ENCODE measurements around the gene B3GNT7. TPM values are rescaled to one million over a fixed set of nuclear protein-coding genes. Genes with fewer than 3 reads are reported as not detected.

B3GNT7 gene
- total and polyA plus RNA-seq, 2 experiments from 2014 or later: 44.2 to 89.4 TPM

DNA sequence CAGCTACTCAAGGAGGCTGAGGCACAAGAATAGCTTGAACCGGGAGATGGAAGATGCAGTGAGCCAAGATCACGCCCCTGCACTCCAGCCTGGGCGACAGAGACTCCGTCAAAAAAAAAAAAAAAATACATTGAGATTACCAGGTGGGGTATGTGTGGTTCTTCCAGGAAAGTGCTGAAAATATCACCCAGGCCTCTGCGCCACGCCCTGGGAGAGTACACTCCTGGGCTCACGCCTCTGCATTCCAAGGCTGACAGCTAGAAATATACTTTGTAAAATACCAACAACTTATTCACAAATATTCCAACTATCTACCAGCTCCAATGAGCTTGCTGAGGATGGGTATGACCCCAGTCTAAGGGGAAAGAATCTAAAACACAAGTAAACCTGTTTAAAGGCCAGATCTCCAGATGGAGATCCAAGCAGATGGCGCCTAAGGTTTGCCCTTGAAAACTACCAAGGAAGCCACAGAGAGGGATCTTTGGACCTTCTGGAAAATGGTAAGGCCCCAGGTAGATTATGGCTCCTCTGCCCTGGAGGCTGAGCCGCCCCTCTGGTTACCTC is 21.6 kb upstream of the B3GNT7 start (continued):
- TF ChIP-seq ZNF462 (CRISPR knock-in tag; IDR thresholded peaks at IDR 0.05): no peak

GRCh38 chr2:231374771-231375170 is 20.7 kb upstream of the B3GNT7 start:
- Histone ChIP-seq H3K79me2 (replicated peaks; ENCODE audit: insufficient read depth) (no peaks in the 10 kb centered on the region), H3K4me2 (peak overlapping the region; percentile 67), H3F3A (replicated peaks; ENCODE audit: low read depth) (peaks cover 39% of the 10 kb centered on the region), H3K9me2 (ENCODE audit: insufficient read depth) (no peaks in the 10 kb centered on the region), H3K27ac (ENCODE audit: low read depth) (peak overlapping the region; percentile 93; the same call in 1 of the 2 replicates), H2AFZ (no peak overlapping the region), H4K20me1 (replicated peaks; ENCODE audit: insufficient read depth) (no peaks in the 10 kb centered on the region), H3K4me3 (no peak overlapping the region), H3K4me1 (ENCODE audit: insufficient read depth) (peaks cover 56% of the 10 kb centered on the region), H3K27me3 (ENCODE audit: insufficient read depth) (no peaks in the 10 kb centered on the region), H3K36me3 (ENCODE audit: insufficient read depth) (no peaks in the 10 kb centered on the region)
- Mint-ChIP-seq H3K9me3 (no peaks in the 10 kb centered on the region; the same call in 2 of the 3 replicates), H3K27me3 (ENCODE audit: insufficient read depth, low read depth, poor library complexity) (peaks cover 24% of the 10 kb centered on the region), H3K36me3 (ENCODE audit: low read depth) (peaks cover 15% of the 10 kb centered on the region; the same call in 2 of the 3 replicates), H3K4me1 (peaks cover 61% of the 10 kb centered on the region), H3K4me3 (no peak overlapping the region; the same call in 2 of the 3 replicates), H3K27ac (peak overlapping the region; percentile 90)
- DNase-seq (ENCODE audit: low spot score) (no peak), ATAC-seq (no peak)
- TF ChIP-seq, protein P1, sequence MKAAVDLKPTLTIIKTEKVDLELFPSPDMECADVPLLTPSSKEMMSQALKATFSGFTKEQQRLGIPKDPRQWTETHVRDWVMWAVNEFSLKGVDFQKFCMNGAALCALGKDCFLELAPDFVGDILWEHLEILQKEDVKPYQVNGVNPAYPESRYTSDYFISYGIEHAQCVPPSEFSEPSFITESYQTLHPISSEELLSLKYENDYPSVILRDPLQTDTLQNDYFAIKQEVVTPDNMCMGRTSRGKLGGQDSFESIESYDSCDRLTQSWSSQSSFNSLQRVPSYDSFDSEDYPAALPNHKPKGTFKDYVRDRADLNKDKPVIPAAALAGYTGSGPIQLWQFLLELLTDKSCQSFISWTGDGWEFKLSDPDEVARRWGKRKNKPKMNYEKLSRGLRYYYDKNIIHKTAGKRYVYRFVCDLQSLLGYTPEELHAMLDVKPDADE (IDR thresholded peaks at IDR 0.05): no peak
- TF ChIP-seq ZNF114 (CRISPR knock-in tag; IDR thresholded peaks at IDR 0.05) (no peak), REST (IDR thresholded peaks at IDR 0.05; ENCODE audit: unreplicated experiment) (no peak), POLR2AphosphoS5 (IDR thresholded peaks at IDR 0.05; ENCODE audit: low read depth) (no peak)
